Hematopoietic multipotent progenitor cell treated with erythropoietin and hydrocortisone succinate and interleukin-3 and kit ligand, for 6 days (in vitro differentiated cells): ENCODE measurements around the gene METTL22.
A peak's percentile ranks its signal among the peaks of the same experiment; 100 is the strongest.

Experiments used
- DNase-seq: peaks from one replicate; pipeline ENCODE4 v3.0.0-alpha.2; 2015

Gene METTL22

GRCh38 chr16:8669481-8669880, 48.0 kb downstream of the METTL22 start:
- DNase-seq: no peak

GRCh38 chr16:8670014-8670560, 48.6 kb downstream of the METTL22 start:
- DNase-seq: no peak

- no peak for DNase-seq
Observed at GRCh38 chr16:8673611-8674412, 52.3 kb downstream of the METTL22 start.

- DNase-seq: peak; percentile 91
Observed at GRCh38 chr16:8674413-8675022, 53.0 kb downstream of the METTL22 start, which contains the start of gene ABAT. Gene ABAT, plus strand, starts transcription at chr16:8674617. Its CDS starts 61,123 bp downstream, at chr16:8735740.

- no peak for DNase-seq
Observed at GRCh38 chr16:8675183-8676159, 54.0 kb downstream of the METTL22 start.

GRCh38 chr16:8676160-8676547, 54.7 kb downstream of the METTL22 start:
- no peak for DNase-seq

GRCh38 chr16:8676737-8677375, 55.4 kb downstream of the METTL22 start:
- DNase-seq: no peak

- DNase-seq: no peak
Observed at GRCh38 chr16:8677481-8677880, 56.0 kb downstream of the METTL22 start.

GRCh38 chr16:8678068-8678927, 56.8 kb downstream of the METTL22 start:
- DNase-seq: peak; percentile 28

- no peak for DNase-seq
Observed at GRCh38 chr16:8679151-8679550, 57.7 kb downstream of the METTL22 start.

- no peak for DNase-seq
Observed at GRCh38 chr16:8682551-8683259, 61.2 kb downstream of the METTL22 start.

GRCh38 chr16:8683640-8684039, 62.1 kb downstream of the METTL22 start:
- no peak for DNase-seq

- no peak for DNase-seq
Observed at GRCh38 chr16:8685617-8686016, 64.1 kb downstream of the METTL22 start.

- no peak for DNase-seq
Observed at GRCh38 chr16:8686031-8686621, 64.6 kb downstream of the METTL22 start.

- DNase-seq: no peak
Observed at GRCh38 chr16:8686879-8687278, 65.4 kb downstream of the METTL22 start.

GRCh38 chr16:8689686-8690085, 68.2 kb downstream of the METTL22 start:
- DNase-seq: no peak

GRCh38 chr16:8691728-8692127, 70.2 kb downstream of the METTL22 start:
- DNase-seq: no peak

- no peak for DNase-seq
Observed at GRCh38 chr16:8694795-8695728, 73.6 kb downstream of the METTL22 start.

GRCh38 chr16:8696880-8697279, 75.4 kb downstream of the METTL22 start:
- DNase-seq: no peak
